Hematopoietic multipotent progenitor cell (in vitro differentiated cells): Measurements from ENCODE around the gene RDH12. TPM values are rescaled to one million over a fixed set of nuclear protein-coding genes. Genes with fewer than 3 reads are reported as not detected.

Source experiments
- DNase-seq, 3 donors: peaks; one replicate each; pipeline ENCODE4 v3.0.0-alpha.2; 2011 to 2015; ENCODE audit warnings: low read depth in 2 of 3, low spot score in 2 of 3
- total RNA-seq: library from RNA; depleted of rRNA; stranded (reverse); fragments of >200 nt; gene quantifications from one replicate; pipeline ENCODE4 v1.2.3, GENCODE V29; 2012

RDH12 gene
- total RNA-seq, 1 donor = not detected

GRCh38 chr14:67746927-67747326 lies 45.2 kb downstream of the RDH12 start:
- DNase-seq = no peak

- DNase-seq = no peak
Observed at GRCh38 chr14:67748312-67748711, 46.6 kb downstream of the RDH12 start.

- DNase-seq = no peak
Observed at GRCh38 chr14:67749341-67750084, 47.8 kb downstream of the RDH12 start.

- no peak for DNase-seq
Observed at GRCh38 chr14:67756496-67756895, 54.8 kb downstream of the RDH12 start.

- DNase-seq = no peak
Observed at GRCh38 chr14:67757175-67757574, 55.5 kb downstream of the RDH12 start.

GRCh38 chr14:67759916-67760315 lies 58.2 kb downstream of the RDH12 start:
- no peak for DNase-seq

GRCh38 chr14:67762051-67762450 lies 60.4 kb downstream of the RDH12 start:
- DNase-seq = no peak

- no peak for DNase-seq
Observed at GRCh38 chr14:67763158-67763822, 61.6 kb downstream of the RDH12 start.

- DNase-seq = no peak
Observed at GRCh38 chr14:67764496-67764895, 62.8 kb downstream of the RDH12 start.

GRCh38 chr14:67765192-67765834 lies 63.6 kb downstream of the RDH12 start:
- no peak for DNase-seq

GRCh38 chr14:67766035-67766680 lies 64.5 kb downstream of the RDH12 start:
- peak in 1 of 3 donors; percentile 21 for DNase-seq

- no peak for DNase-seq
Observed at GRCh38 chr14:67768219-67768618, 66.5 kb downstream of the RDH12 start.

- DNase-seq = no peak
Observed at GRCh38 chr14:67773844-67774377, 72.2 kb downstream of the RDH12 start.

- no peak for DNase-seq
Observed at GRCh38 chr14:67776653-67777322, 75.1 kb downstream of the RDH12 start.

GRCh38 chr14:67778792-67779191 lies 77.1 kb downstream of the RDH12 start:
- DNase-seq = no peak

GRCh38 chr14:67782090-67782489 lies 80.4 kb downstream of the RDH12 start:
- DNase-seq = no peak
